Measurements from ENCODE around the gene AKAP12.

AKAP12 gene

DNA sequence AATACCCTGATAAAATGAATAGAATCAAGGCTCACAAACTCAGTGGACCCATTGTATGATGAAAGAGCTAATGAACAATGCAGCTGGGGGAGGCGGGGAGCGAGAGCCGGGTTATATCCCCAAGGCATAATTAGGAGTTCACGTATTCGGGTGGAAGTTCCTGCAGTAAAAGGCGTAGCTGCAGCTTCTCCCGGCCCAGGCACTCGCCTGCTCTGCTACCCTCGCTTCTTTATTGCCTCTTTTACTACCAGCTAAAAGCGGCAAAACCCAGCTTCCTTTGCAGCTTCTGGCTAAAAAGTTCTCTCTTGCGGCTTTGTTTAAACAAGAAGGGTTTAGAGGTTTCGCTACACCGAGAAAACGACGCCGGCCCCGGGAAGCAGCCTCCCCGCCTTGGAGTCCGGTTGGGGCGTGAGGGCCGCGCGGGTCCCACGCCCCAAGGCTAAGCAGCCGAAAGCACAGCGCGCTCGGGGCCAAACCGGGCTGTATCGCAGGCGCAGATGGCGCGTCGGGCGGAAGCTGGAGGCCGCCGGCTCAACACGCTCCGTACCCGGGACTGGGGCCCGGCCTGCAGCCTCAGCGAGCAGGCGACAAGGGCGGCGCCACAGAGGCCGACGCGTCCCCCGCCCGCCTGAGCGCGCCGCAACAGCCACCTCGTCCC, 150.0 kb downstream of the AKAP12 start:
- Histone ChIP-seq H3F3A (ENCODE audit: control insufficient read depth, insufficient read depth) (peaks cover 23% of the 10 kb centered on the region), H3K27ac (ENCODE audit: low read depth, low read length) (peak overlapping the region; percentile 96), H3K4me1 (ENCODE audit: control insufficient read depth, low read length) (peaks cover 35% of the 10 kb centered on the region), H4K20me1 (ENCODE audit: control insufficient read depth, insufficient read depth, low read depth, low read length) (peaks cover 19% of the 10 kb centered on the region; the same call in 1 of the 2 replicates), H3K79me2 (ENCODE audit: control insufficient read depth, low read length) (peaks cover 87% of the 10 kb centered on the region), H3K27me3 (ENCODE audit: control insufficient read depth, low read length) (no peaks in the 10 kb centered on the region), H3K9me3 (ENCODE audit: control insufficient read depth, insufficient read depth, low read length) (no peaks in the 10 kb centered on the region), H3K36me3 (ENCODE audit: control insufficient read depth, low read length) (peaks cover 70% of the 10 kb centered on the region), H3K4me2 (ENCODE audit: low read length) (peak overlapping the region; percentile 64), H3K9me2 (replicated peaks; ENCODE audit: control insufficient read depth, low read length) (no peaks in the 10 kb centered on the region), H3K4me3 (ENCODE audit: low read length) (peak overlapping the region; percentile 80)
- TF ChIP-seq EZH2phosphoT487 (IDR thresholded peaks at IDR 0.05; ENCODE audit: borderline replicate concordance, low read length), result no peak
- TF ChIP-seq, protein P1, sequence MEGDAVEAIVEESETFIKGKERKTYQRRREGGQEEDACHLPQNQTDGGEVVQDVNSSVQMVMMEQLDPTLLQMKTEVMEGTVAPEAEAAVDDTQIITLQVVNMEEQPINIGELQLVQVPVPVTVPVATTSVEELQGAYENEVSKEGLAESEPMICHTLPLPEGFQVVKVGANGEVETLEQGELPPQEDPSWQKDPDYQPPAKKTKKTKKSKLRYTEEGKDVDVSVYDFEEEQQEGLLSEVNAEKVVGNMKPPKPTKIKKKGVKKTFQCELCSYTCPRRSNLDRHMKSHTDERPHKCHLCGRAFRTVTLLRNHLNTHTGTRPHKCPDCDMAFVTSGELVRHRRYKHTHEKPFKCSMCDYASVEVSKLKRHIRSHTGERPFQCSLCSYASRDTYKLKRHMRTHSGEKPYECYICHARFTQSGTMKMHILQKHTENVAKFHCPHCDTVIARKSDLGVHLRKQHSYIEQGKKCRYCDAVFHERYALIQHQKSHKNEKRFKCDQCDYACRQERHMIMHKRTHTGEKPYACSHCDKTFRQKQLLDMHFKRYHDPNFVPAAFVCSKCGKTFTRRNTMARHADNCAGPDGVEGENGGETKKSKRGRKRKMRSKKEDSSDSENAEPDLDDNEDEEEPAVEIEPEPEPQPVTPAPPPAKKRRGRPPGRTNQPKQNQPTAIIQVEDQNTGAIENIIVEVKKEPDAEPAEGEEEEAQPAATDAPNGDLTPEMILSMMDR (IDR thresholded peaks at IDR 0.05; ENCODE audit: low read depth, low read length, poor library complexity, severe bottlenecking), result no peak

DNA sequence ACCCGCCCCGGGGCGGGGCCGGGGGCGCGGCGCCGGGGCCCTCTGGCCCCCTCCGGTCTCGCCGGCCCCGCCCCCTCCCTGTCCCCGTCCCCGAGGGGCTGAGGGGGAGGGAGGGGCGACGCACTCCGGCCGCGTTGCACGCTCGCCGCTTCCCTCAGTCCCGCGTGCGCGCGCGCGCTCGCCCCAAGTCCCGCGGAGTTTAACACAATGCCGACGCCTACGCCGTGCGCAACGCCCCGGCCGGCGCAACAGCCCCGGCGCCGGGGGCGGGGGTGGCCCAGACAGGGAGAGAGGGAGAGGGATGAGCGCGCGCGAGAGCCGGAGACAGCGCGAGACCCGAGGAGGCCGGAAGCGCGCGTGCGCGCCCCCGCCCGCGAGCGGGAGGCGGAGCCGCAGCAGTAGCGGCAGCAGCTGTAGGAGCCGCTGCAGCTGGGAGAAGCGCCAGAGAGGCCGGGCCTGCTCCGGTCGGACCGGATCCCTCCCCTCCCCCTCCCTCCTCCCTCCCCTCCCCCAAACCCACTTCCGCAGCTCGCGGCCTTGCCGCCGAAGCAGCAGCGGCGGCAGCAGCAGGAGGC, 150.6 kb downstream of the AKAP12 start:
- Histone ChIP-seq H3K36me3 (ENCODE audit: control insufficient read depth, low read length) (peaks cover 70% of the 10 kb centered on the region), H3K4me2 (ENCODE audit: low read length) (peak overlapping the region; percentile 69; the same call in 1 of the 2 replicates), H3K4me1 (ENCODE audit: control insufficient read depth, low read length) (peaks cover 42% of the 10 kb centered on the region), H3K9me3 (ENCODE audit: control insufficient read depth, insufficient read depth, low read length) (no peaks in the 10 kb centered on the region), H3K79me2 (ENCODE audit: control insufficient read depth, low read length) (peaks cover 87% of the 10 kb centered on the region), H3K27me3 (ENCODE audit: control insufficient read depth, low read length) (no peaks in the 10 kb centered on the region), H4K20me1 (ENCODE audit: control insufficient read depth, insufficient read depth, low read depth, low read length) (peaks cover 19% of the 10 kb centered on the region; the same call in 1 of the 2 replicates), H3K27ac (ENCODE audit: low read depth, low read length) (peak overlapping the region; percentile 96), H3F3A (ENCODE audit: control insufficient read depth, insufficient read depth) (peaks cover 23% of the 10 kb centered on the region), H3K4me3 (ENCODE audit: low read length) (peak overlapping the region; percentile 80), H3K9me2 (replicated peaks; ENCODE audit: control insufficient read depth, low read length) (no peaks in the 10 kb centered on the region)
- TF ChIP-seq, protein P1 (IDR thresholded peaks at IDR 0.05; ENCODE audit: low read depth, low read length, poor library complexity, severe bottlenecking), result no peak
- no peak for TF ChIP-seq EZH2phosphoT487 (IDR thresholded peaks at IDR 0.05; ENCODE audit: borderline replicate concordance, low read length)

DNA sequence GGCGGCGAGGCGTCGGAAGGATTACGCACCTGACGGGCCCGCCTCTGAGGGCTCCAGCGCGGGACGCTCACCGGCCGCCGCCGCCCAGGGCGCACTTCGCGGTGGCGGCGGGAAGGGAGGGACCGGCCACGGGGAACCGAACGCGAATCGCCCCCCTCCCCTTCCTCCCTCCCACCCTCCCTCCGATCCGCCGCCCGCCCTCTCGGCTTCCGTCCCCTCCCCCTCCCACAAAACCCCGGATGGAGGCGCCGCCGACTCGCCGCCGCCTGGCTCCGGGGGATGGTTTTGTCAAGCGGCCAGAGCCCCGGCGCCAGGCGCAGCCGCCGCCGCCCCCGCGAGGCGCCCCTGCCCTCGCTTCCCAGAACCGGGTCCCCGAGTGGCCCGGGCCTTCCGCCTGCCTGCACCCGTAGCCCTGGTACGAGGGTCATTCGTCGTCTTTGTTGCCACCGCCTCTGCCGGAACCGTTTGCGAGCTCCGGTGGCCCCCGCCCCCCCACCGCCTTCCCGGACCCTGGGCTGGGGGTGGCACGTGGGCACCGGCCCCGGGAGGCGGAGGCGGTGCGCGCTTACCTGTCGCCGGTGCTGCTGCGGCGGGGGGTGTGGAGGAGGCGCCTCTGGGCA, 151.2 kb downstream of the AKAP12 start:
- H3K9me2 ChIP-seq (replicated peaks; ENCODE audit: control insufficient read depth, low read length), result no peaks in the 10 kb centered on the region
- TF ChIP-seq EZH2phosphoT487 (IDR thresholded peaks at IDR 0.05; ENCODE audit: borderline replicate concordance, low read length), result no peak
- TF ChIP-seq, protein P1 (IDR thresholded peaks at IDR 0.05; ENCODE audit: low read depth, low read length, poor library complexity, severe bottlenecking), result no peak
- peaks cover 87% of the 10 kb centered on the region for H3K79me2 ChIP-seq (ENCODE audit: control insufficient read depth, low read length)
- peaks cover 19% of the 10 kb centered on the region; the same call in 1 of the 2 replicates for H4K20me1 ChIP-seq (ENCODE audit: control insufficient read depth, insufficient read depth, low read depth, low read length)
- peak overlapping the region; percentile 80 for H3K4me3 ChIP-seq (ENCODE audit: low read length)
- no peaks in the 10 kb centered on the region for H3K9me3 ChIP-seq (ENCODE audit: control insufficient read depth, insufficient read depth, low read length)
- H3K27ac ChIP-seq (ENCODE audit: low read depth, low read length), result peak overlapping the region; percentile 96
- no peaks in the 10 kb centered on the region for H3K27me3 ChIP-seq (ENCODE audit: control insufficient read depth, low read length)
- H3K36me3 ChIP-seq (ENCODE audit: control insufficient read depth, low read length), result peaks cover 68% of the 10 kb centered on the region
- H3F3A ChIP-seq (ENCODE audit: control insufficient read depth, insufficient read depth), result peaks cover 23% of the 10 kb centered on the region
- H3K4me1 ChIP-seq (ENCODE audit: control insufficient read depth, low read length), result peaks cover 46% of the 10 kb centered on the region
- peak overlapping the region; percentile 69 for H3K4me2 ChIP-seq (ENCODE audit: low read length)

All from DOHH2 (cell line).